Cardiac muscle cell (in vitro differentiated cells and primary cell): ENCODE results near the gene EPB41L4B. TPM values are rescaled to one million over a fixed set of nuclear protein-coding genes. Genes with fewer than 3 reads are reported as not detected.

ENCODE experiments used
- DNase-seq, 2 donors: peaks; one replicate each; pipeline versions ENCODE4 v3.0.0 to v3.0.0-alpha.2; 2010 to 2017; ENCODE audit warnings: low read depth in 1 of 2, low spot score in 1 of 2
- H3K27ac ChIP-seq: fragments of 200-600 bp; sonication (generic); 2 replicates; pipeline ENCODE4 v1.5.1; 2016
- H3K27me3 ChIP-seq: fragments of 200-600 bp; sonication (generic); 2 replicates; pipeline ENCODE4 v1.6.0; 2016; ENCODE audit warnings: control low read depth
- H3K36me3 ChIP-seq: fragments of 200-600 bp; sonication (generic); 2 replicates; pipeline ENCODE4 v1.5.1; 2016; ENCODE audit warnings: control low read depth
- H3K4me1 ChIP-seq: fragments of 200-600 bp; sonication (generic); 2 replicates; pipeline ENCODE4 v1.8.1; 2017; ENCODE audit warnings: low read depth, mild to moderate bottlenecking, mixed run types
- H3K4me3 ChIP-seq: fragments of 200-600 bp; sonication (generic); 2 replicates; pipeline ENCODE4 v1.5.1; 2016; ENCODE audit warnings: mild to moderate bottlenecking
- H3K9me3 ChIP-seq: fragments of 200-600 bp; sonication (generic); 2 replicates; pipeline ENCODE4 v1.5.1; 2017; ENCODE audit warnings: low read depth, mild to moderate bottlenecking, control low read depth
- polyA plus RNA-seq: library from polyadenylated mRNA; unstranded; fragments of >200 nt; fragmentation: Nextera tagmentation; extraction: Ambion mirVana; gene quantifications from 2 replicates; pipeline ENCODE4 v1.2.1, GENCODE V29; 2016
- total RNA-seq: library from RNA; depleted of rRNA; stranded (reverse); fragments of >200 nt; gene quantifications from 2 replicates; pipeline ENCODE4 v1.2.3, GENCODE V29; 2016
- TF ChIP-seq, protein P1 (sequence below): IDR thresholded peaks from 2 replicates; pipeline ENCODE4 v1.5.1; 2012; ENCODE audit warnings: low read depth, mild to moderate bottlenecking, low read length

Gene EPB41L4B
- total and polyA plus RNA-seq, 2 experiments from 2014 or later, result 2.0 to 2.1 TPM

DNA sequence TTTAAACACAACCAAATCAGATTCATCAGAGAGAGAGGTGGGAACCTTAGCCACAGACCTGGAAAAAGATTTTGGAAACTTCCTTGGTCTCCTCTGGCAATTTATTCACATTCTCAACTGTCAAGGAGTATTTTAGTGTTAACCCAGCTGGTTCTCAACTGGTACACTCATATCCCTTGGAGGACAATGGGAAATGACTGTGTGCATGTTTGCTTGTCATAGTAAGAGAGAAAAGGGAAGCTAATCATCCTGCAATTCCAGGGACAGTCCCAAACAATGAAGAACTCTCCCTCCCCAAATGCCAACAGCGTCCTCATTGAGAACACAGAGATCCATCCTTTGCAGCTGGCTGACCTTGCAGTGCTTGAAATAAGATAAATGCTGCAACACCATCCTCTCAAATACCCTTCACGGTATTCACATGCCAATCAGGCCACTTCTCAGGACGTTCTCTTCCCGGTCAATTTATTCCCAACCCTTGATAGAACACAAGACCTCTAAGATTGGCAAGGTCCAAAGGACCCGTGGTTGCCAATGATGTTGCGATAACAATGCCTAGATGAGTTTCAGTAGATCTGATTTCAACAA is 75.5 kb downstream of the EPB41L4B start:
- H3K9me3 ChIP-seq, result no peaks in the 10 kb centered on the region
- no peak overlapping the region for H3K4me3 ChIP-seq
- no peaks in the 10 kb centered on the region for H3K27me3 ChIP-seq
- H3K36me3 ChIP-seq, result no peaks in the 10 kb centered on the region
- H3K4me1 ChIP-seq, result no peaks in the 10 kb centered on the region
- no peak overlapping the region for H3K27ac ChIP-seq
- TF ChIP-seq, protein P1, sequence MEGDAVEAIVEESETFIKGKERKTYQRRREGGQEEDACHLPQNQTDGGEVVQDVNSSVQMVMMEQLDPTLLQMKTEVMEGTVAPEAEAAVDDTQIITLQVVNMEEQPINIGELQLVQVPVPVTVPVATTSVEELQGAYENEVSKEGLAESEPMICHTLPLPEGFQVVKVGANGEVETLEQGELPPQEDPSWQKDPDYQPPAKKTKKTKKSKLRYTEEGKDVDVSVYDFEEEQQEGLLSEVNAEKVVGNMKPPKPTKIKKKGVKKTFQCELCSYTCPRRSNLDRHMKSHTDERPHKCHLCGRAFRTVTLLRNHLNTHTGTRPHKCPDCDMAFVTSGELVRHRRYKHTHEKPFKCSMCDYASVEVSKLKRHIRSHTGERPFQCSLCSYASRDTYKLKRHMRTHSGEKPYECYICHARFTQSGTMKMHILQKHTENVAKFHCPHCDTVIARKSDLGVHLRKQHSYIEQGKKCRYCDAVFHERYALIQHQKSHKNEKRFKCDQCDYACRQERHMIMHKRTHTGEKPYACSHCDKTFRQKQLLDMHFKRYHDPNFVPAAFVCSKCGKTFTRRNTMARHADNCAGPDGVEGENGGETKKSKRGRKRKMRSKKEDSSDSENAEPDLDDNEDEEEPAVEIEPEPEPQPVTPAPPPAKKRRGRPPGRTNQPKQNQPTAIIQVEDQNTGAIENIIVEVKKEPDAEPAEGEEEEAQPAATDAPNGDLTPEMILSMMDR, result no peak
- no peak for DNase-seq

DNA sequence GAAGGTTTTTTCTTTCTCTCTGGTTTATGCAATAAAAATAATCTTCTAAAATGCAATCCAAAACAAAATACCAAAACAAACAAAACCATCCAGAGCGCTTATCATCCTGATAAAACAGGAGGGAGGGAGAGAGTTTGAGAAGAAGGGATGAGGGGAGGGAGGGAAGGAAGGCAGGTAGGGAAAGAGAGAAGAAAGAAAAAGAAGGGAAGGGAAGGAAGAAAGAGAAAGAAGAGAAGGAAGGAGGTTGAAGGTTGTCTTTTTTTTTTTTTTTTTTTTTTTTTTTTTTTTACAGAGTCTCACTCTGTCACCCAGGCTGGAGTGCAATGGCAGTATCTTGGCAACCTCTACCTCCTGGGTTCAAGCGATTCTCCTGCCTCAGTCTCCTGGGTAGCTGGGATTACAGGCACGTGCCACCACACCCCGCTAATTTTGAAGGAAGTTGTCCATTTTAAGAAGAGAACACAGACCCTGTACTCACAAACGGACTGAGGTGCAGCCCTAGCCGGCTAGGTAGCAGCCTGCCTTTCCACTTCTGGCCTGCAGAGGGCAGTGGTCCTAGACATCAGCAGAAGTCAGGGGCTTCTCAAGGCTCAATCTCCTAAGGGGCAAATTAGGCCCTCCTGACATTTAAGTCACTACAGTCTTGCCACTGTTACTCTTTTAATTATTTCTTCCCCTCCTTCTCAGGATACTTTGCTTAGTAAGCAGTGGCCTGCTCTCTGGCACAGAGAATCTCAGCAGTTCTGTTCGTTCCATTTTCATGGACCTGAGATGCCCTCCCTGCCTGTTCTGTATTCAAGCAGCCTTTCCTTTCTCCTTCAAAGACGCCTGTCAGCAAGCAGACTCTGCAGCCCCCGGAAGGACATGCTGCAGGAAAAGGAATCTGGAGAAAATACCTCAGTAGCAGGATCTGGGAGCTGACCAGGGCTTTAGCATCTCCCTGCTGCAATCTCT is 76.4 kb downstream of the EPB41L4B start:
- H3K4me3 ChIP-seq, result no peak overlapping the region
- H3K4me1 ChIP-seq, result no peaks in the 10 kb centered on the region
- H3K9me3 ChIP-seq, result no peaks in the 10 kb centered on the region
- H3K36me3 ChIP-seq, result no peaks in the 10 kb centered on the region
- no peak overlapping the region for H3K27ac ChIP-seq
- TF ChIP-seq, protein P1, result peak; percentile 94
- DNase-seq, result peak; percentile 78 to 84
- no peaks in the 10 kb centered on the region for H3K27me3 ChIP-seq

DNA sequence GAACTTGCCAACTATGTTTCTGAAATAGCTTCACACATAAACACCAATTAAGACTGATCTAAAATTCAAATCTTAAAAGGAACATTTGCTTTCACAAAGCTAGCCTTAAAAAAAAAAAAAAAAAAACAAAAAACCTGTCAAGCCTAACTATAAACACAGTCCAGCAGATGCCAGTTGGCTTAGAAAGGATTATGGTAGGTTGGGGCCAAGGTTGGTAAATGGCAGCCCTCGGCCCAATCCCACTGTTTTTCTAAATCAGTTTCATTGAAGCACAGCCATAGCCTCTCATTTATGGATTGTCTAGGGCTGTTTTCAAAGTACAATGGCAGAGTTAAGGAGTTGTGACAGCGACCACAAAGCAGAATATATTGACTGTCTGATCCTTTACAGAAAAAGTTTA is 78.1 kb downstream of the EPB41L4B start:
- H3K4me3 ChIP-seq, result no peak overlapping the region
- no peaks in the 10 kb centered on the region for H3K4me1 ChIP-seq
- H3K27ac ChIP-seq, result no peak overlapping the region
- H3K36me3 ChIP-seq, result no peaks in the 10 kb centered on the region
- no peaks in the 10 kb centered on the region for H3K27me3 ChIP-seq
- H3K9me3 ChIP-seq, result no peaks in the 10 kb centered on the region
- no peak for DNase-seq
- TF ChIP-seq, protein P1, result no peak

DNA sequence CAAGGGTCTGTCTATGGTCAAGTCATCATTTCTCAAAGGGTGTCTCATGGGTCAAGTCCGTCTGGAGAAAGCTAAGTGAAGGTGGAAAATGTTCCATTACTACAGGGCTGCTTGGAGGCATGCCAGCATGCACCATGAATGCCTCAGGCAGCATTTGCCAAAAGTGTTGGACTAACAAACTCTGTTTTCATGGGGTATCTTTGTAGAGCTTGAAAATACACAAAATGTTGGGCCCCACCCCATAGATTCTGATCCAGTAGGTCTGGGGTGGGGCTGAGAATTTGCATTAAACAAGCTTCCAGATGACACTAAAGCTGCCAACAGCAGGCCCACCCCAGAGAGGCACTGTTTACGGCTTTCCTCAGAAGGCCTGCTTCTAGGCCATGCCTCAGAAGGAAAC is 78.8 kb downstream of the EPB41L4B start:
- DNase-seq, result no peak
- Histone ChIP-seq H3K27me3 (no peaks in the 10 kb centered on the region), H3K27ac (no peak overlapping the region), H3K36me3 (no peaks in the 10 kb centered on the region), H3K9me3 (no peaks in the 10 kb centered on the region), H3K4me3 (no peak overlapping the region), H3K4me1 (no peaks in the 10 kb centered on the region)
- TF ChIP-seq, protein P1, result no peak

GRCh38 chr9:109241207-109241606 is 79.7 kb downstream of the EPB41L4B start:
- H3K4me1 ChIP-seq, result no peaks in the 10 kb centered on the region
- H3K4me3 ChIP-seq, result no peak overlapping the region
- no peaks in the 10 kb centered on the region for H3K36me3 ChIP-seq
- no peaks in the 10 kb centered on the region for H3K9me3 ChIP-seq
- no peak overlapping the region for H3K27ac ChIP-seq
- H3K27me3 ChIP-seq, result no peaks in the 10 kb centered on the region
- no peak for DNase-seq
- TF ChIP-seq, protein P1, result no peak
